ENCODE measurements around the gene RASA1. TPM values are rescaled to one million over a fixed set of nuclear protein-coding genes. Genes with fewer than 3 reads are reported as not detected.

The RASA1 gene
- total RNA-seq, 1 experiment from 2014 or later, result 40.1 TPM

GRCh38 chr5:87242242-87242641 is 25.4 kb upstream of the RASA1 start:
- Histone ChIP-seq H3K4me3 (ENCODE audit: low read length) (no peak overlapping the region), H3K79me2 (ENCODE audit: low read length) (no peaks in the 10 kb centered on the region), H3K9me3 (ENCODE audit: low read length) (no peaks in the 10 kb centered on the region), H3K27me3 (ENCODE audit: low read length) (no peaks in the 10 kb centered on the region), H3K4me1 (ENCODE audit: insufficient read depth, low read length) (no peaks in the 10 kb centered on the region), H3K36me3 (ENCODE audit: low read depth, low read length) (no peaks in the 10 kb centered on the region), H3K27ac (ENCODE audit: low read length) (no peak overlapping the region), H3K9ac (ENCODE audit: low read length) (no peak overlapping the region), H3K4me2 (ENCODE audit: low read length) (no peak overlapping the region), H4K20me1 (ENCODE audit: low read length) (no peaks in the 10 kb centered on the region), H3K9me2 (replicated peaks; ENCODE audit: low read length) (no peaks in the 10 kb centered on the region), H3F3A (ENCODE audit: low read length, unreplicated experiment) (no peaks in the 10 kb centered on the region), H2AFZ (ENCODE audit: low read length) (no peak overlapping the region)
- ATAC-seq, result no peak
- CTCF ChIA-PET, result no interaction called here
- TF ChIP-seq EZH2phosphoT487 (IDR thresholded peaks at IDR 0.05; ENCODE audit: borderline replicate concordance, low read length), result no peak
- TF ChIP-seq CTCF (conservative IDR thresholded peaks at IDR 0.05; ENCODE audit: low read depth, low read length), result no peak
- TF ChIP-seq EZH2 (IDR thresholded peaks at IDR 0.05; ENCODE audit: low read length, unreplicated experiment), result no peak
- intact Hi-C loops (cut with micrococcal nuclease), result no loop called here
- POLR2A ChIA-PET (ENCODE audit: unreplicated experiment), result interaction anchor here (0.7 kb wide), 1 partner anchor 28 kb away, joined by 3 read pairs; no protein-coding TSS in a partner anchor
- BruUV-seq (replicated peaks), result no TSS peak
- no peak for DNase-seq

GRCh38 chr5:87243161-87243844 is 24.4 kb upstream of the RASA1 start:
- no peaks in the 10 kb centered on the region for H3F3A ChIP-seq (ENCODE audit: low read length, unreplicated experiment)
- H3K4me1 ChIP-seq (ENCODE audit: insufficient read depth, low read length), result no peaks in the 10 kb centered on the region
- CTCF ChIA-PET, result no interaction called here
- no peaks in the 10 kb centered on the region for H3K9me3 ChIP-seq (ENCODE audit: low read length)
- H2AFZ ChIP-seq (ENCODE audit: low read length), result no peak overlapping the region
- ATAC-seq (no peak; the same call in 1 of the 2 replicates), DNase-seq (peak; percentile 42)
- H3K79me2 ChIP-seq (ENCODE audit: low read length), result no peaks in the 10 kb centered on the region
- H3K9me2 ChIP-seq (replicated peaks; ENCODE audit: low read length), result no peaks in the 10 kb centered on the region
- no peak for TF ChIP-seq CTCF (conservative IDR thresholded peaks at IDR 0.05; ENCODE audit: low read depth, low read length)
- no peak for TF ChIP-seq EZH2 (IDR thresholded peaks at IDR 0.05; ENCODE audit: low read length, unreplicated experiment)
- no peak for TF ChIP-seq EZH2phosphoT487 (IDR thresholded peaks at IDR 0.05; ENCODE audit: borderline replicate concordance, low read length)
- H4K20me1 ChIP-seq (ENCODE audit: low read length), result no peaks in the 10 kb centered on the region
- no peak overlapping the region for H3K4me3 ChIP-seq (ENCODE audit: low read length)
- H3K27me3 ChIP-seq (ENCODE audit: low read length), result no peaks in the 10 kb centered on the region
- intact Hi-C loops (cut with micrococcal nuclease), result no loop called here
- no peaks in the 10 kb centered on the region for H3K36me3 ChIP-seq (ENCODE audit: low read depth, low read length)
- H3K27ac ChIP-seq (ENCODE audit: low read length), result no peak overlapping the region
- BruUV-seq (replicated peaks), result no TSS peak
- POLR2A ChIA-PET (ENCODE audit: unreplicated experiment), result no interaction called here
- no peak overlapping the region for H3K9ac ChIP-seq (ENCODE audit: low read length)
- no peak overlapping the region for H3K4me2 ChIP-seq (ENCODE audit: low read length)

GRCh38 chr5:87245451-87245850 is 22.2 kb upstream of the RASA1 start:
- Histone ChIP-seq H4K20me1 (ENCODE audit: low read length) (no peaks in the 10 kb centered on the region), H3K9me3 (ENCODE audit: low read length) (no peaks in the 10 kb centered on the region), H2AFZ (ENCODE audit: low read length) (no peak overlapping the region), H3F3A (ENCODE audit: low read length, unreplicated experiment) (no peaks in the 10 kb centered on the region), H3K9ac (ENCODE audit: low read length) (no peak overlapping the region), H3K9me2 (replicated peaks; ENCODE audit: low read length) (no peaks in the 10 kb centered on the region), H3K4me3 (ENCODE audit: low read length) (no peak overlapping the region), H3K36me3 (ENCODE audit: low read depth, low read length) (no peaks in the 10 kb centered on the region), H3K4me1 (ENCODE audit: insufficient read depth, low read length) (no peaks in the 10 kb centered on the region), H3K4me2 (ENCODE audit: low read length) (no peak overlapping the region), H3K27me3 (ENCODE audit: low read length) (no peaks in the 10 kb centered on the region), H3K79me2 (ENCODE audit: low read length) (no peaks in the 10 kb centered on the region), H3K27ac (ENCODE audit: low read length) (no peak overlapping the region)
- POLR2A ChIA-PET (ENCODE audit: unreplicated experiment), result no interaction called here
- no peak for ATAC-seq
- intact Hi-C loops (cut with micrococcal nuclease), result no loop called here
- CTCF ChIA-PET, result no interaction called here
- TF ChIP-seq CTCF (conservative IDR thresholded peaks at IDR 0.05; ENCODE audit: low read depth, low read length) (no peak), EZH2phosphoT487 (IDR thresholded peaks at IDR 0.05; ENCODE audit: borderline replicate concordance, low read length) (no peak), EZH2 (IDR thresholded peaks at IDR 0.05; ENCODE audit: low read length, unreplicated experiment) (no peak)
- BruUV-seq (replicated peaks), result no TSS peak
- no peak for DNase-seq

Data from PC-3 (cell line).